Sigmoid colon (tissue), 4 donors: Measurements from ENCODE around the gene TFR2.

Source experiments
- EP300 ChIP-seq, 4 donors: sonication (generic); formaldehyde crosslinking; IDR thresholded peaks; one replicate each; pipeline ENCODE4 v1.6.1; 2017; ENCODE audit warnings: antibody characterized with exemption in 4 of 4
- POLR2A ChIP-seq, 2 donors: fragments of 450-650 bp; IDR thresholded peaks; one replicate each; pipeline ENCODE4 v1.6.1; 2016; ENCODE audit warnings: antibody characterized with exemption in 2 of 2, mild to moderate bottlenecking in 2 of 2, moderate library complexity in 2 of 2
- POLR2AphosphoS5 ChIP-seq, 4 donors: sonication (generic); formaldehyde crosslinking; IDR thresholded peaks; one replicate each; pipeline ENCODE4 v1.6.1; 2017; ENCODE audit warnings: antibody characterized with exemption in 4 of 4
- TF ChIP-seq, protein P1 (sequence below), 4 experiments: fragments of 450-650 bp in 3 of 4; fragments of 200-600 bp in 1 of 4; IDR thresholded peaks; one replicate each; pipeline ENCODE4 v1.5.1; 2016 to 2019; ENCODE audit warnings: antibody characterized with exemption in 4 of 4, mild to moderate bottlenecking in 3 of 4, moderate library complexity in 2 of 4

DNA sequence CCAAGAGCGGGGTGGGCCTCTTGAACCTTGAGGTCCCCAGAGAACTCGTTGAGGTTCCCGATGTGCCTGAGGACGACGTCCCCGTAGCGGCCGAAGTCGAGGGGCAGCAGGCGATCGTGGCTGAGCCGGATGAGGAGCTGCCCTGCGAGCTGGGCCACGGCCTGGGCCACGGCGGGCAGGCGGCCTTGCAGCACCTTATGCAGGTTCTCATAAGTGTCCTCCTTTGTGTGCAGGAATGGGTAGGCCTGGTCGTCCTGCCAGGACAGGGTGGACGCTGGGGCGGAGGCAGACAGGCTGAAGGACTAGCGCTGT is 14.2 kb downstream of the TFR2 start:
- TF ChIP-seq, protein P1, sequence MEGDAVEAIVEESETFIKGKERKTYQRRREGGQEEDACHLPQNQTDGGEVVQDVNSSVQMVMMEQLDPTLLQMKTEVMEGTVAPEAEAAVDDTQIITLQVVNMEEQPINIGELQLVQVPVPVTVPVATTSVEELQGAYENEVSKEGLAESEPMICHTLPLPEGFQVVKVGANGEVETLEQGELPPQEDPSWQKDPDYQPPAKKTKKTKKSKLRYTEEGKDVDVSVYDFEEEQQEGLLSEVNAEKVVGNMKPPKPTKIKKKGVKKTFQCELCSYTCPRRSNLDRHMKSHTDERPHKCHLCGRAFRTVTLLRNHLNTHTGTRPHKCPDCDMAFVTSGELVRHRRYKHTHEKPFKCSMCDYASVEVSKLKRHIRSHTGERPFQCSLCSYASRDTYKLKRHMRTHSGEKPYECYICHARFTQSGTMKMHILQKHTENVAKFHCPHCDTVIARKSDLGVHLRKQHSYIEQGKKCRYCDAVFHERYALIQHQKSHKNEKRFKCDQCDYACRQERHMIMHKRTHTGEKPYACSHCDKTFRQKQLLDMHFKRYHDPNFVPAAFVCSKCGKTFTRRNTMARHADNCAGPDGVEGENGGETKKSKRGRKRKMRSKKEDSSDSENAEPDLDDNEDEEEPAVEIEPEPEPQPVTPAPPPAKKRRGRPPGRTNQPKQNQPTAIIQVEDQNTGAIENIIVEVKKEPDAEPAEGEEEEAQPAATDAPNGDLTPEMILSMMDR (IDR thresholded peaks at IDR 0.05) = no peak
- TF ChIP-seq POLR2A (IDR thresholded peaks at IDR 0.05) = no peak
- no peak for TF ChIP-seq POLR2AphosphoS5 (IDR thresholded peaks at IDR 0.05)
- no peak for TF ChIP-seq EP300 (IDR thresholded peaks at IDR 0.05)
